ENCODE results near the gene DTNA. TPM values are rescaled to one million over a fixed set of nuclear protein-coding genes. Genes with fewer than 3 reads are reported as not detected.

DTNA gene
- total and polyA plus RNA-seq, 5 donors = 131 to 175 (median 146) TPM

DNA sequence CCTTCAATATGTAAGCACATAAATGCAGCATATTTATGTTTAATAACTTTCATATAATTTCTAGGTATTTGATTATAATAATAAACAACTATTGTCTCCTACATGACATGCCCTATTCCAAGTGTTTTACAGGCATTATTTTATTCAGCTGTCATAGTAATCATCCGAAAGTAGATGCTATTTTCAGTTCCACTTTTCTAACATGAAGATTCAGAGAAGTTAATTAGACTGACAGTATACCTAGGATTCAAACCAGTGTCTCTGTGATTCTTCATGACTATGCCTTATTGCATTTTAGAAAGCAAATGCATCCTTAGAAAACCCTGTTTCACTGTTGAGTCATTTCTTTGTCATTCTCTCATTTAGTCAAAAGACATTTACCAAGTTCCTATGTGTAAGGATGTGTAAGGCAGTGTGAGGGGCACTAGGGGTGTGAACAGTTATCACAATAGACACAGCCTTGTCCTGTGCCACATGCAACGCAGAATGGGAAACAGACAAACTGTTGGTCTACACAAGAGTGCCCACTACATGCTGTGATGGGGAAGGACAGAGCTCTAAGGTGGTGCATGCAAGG lies 79.8 kb downstream of the DTNA start:
- intact Hi-C loops (cut with DNase I) = loop anchor here in 3 of 4 donors (5.0 to 10.0 kb wide), 5 partner anchors 128 to 665 kb away; no protein-coding TSS in a partner anchor
- H3K4me3 ChIP-seq (ENCODE audit: low read length) = no peak overlapping the region
- DNase-seq (no peak), ATAC-seq (no peak)
- 75% methylated on average over 2 of the region's 2 CpGs for WGBS
- no peaks in the 10 kb centered on the region for H3K27me3 ChIP-seq (ENCODE audit: control insufficient read depth, insufficient read depth)
- H3K4me1 ChIP-seq (ENCODE audit: control insufficient read depth, insufficient read depth, low read length) = peaks cover 3% of the 10 kb centered on the region
- H3K27ac ChIP-seq (ENCODE audit: low read length) = no peak overlapping the region
- no peaks in the 10 kb centered on the region for H3K9me3 ChIP-seq (ENCODE audit: control insufficient read depth, low read length)

DNA sequence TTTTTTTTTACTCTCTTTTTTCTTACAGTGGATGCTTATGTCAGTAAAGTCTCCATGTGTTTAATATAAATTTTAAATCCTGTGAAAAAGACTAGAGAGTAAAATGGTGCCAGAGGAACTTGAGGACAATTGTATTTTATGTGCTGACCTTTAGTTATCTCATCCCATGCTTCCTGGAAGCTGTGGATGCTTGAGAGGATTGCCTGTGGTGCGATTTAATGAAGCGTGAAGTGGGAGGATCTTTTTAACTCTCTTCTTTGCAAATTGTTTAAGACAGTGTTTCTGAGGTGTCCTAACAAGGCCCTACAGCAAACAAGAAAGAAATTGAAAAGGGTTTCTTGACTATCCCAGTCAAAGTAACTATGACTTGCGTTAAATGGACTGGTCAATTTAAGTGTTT lies 84.2 kb downstream of the DTNA start:
- H3K4me1 ChIP-seq (ENCODE audit: control insufficient read depth, insufficient read depth, low read length) = peaks cover 3% of the 10 kb centered on the region
- ATAC-seq (peak; percentile 29 to 62), DNase-seq (no peak)
- no peaks in the 10 kb centered on the region for H3K9me3 ChIP-seq (ENCODE audit: control insufficient read depth, low read length)
- H3K27ac ChIP-seq (ENCODE audit: low read length) = no peak overlapping the region
- H3K27me3 ChIP-seq (ENCODE audit: control insufficient read depth, insufficient read depth) = no peaks in the 10 kb centered on the region
- no peak overlapping the region for H3K4me3 ChIP-seq (ENCODE audit: low read length)
- WGBS = 52% methylated on average over 3 of the region's 3 CpGs
- intact Hi-C loops (cut with DNase I) = no loop called here

DNA sequence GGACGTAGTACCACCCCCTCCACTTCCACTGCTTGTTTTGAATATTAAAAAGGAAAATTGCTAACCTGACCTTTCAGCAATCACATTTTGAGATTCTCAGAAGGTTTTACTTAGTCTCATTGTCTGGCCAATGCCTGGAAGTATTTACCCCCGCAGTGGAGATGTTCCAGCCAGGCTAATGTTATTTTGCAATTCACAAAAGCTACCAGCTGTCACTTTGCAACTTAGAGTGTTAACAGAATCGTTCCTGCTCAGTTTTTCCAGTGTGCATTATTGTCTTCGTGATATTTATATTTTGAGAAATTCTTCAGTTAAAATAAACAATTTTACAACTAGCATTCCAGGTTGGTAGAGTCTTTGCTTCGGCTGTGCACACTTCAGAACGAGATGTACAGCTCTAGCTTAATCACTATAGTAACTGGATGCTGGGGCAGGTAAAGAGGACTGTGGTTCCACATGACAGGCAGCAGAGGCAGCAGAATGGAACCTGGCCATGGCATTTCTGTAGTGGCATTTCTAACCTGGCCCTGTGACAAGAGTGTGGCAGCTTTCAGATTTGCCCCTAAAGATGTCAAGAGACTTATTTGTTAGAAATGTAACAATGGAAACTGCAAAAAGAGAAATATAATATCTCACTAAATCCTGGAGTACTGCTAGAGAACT lies 85.1 kb downstream of the DTNA start:
- intact Hi-C loops (cut with DNase I) = no loop called here
- Histone ChIP-seq H3K9me3 (ENCODE audit: control insufficient read depth, low read length) (no peaks in the 10 kb centered on the region), H3K4me1 (ENCODE audit: control insufficient read depth, insufficient read depth, low read length) (peaks cover 3% of the 10 kb centered on the region), H3K4me3 (ENCODE audit: low read length) (no peak overlapping the region), H3K27me3 (ENCODE audit: control insufficient read depth, insufficient read depth) (no peaks in the 10 kb centered on the region), H3K27ac (ENCODE audit: low read length) (no peak overlapping the region)
- DNase-seq (no peak), ATAC-seq (peak; percentile 59 to 67)
- WGBS = 43% methylated on average over 6 of the region's 6 CpGs

DNA sequence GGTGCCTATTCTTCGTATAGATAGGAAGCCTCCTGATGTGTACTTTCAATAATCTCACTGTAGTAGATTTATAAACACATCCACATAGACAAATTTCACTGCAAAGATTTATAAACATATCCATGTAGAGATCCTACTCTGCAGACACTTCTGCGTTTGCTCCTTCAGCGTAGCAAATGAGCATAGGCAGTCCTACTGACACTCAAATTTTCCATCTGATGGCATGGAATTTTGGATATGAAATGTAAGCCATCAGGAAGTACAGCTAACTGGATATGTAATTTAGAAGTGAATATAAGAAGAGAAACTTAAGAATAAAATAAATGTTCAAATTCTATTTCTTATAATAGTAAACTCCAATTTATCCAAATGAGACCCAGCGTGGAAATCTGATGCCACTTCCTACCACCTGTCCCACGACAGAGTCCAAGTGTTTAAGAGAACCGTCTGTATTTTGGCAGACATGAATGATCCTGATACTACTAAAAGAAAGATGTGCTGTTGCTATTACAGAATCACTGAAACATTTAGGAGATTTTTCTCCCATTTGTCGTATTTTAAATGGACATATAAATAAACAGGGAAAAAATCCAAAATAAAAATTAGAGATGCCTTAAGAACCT lies 86.0 kb downstream of the DTNA start:
- intact Hi-C loops (cut with DNase I) = no loop called here
- ATAC-seq = no peak
- H3K4me3 ChIP-seq (ENCODE audit: low read length) = no peak overlapping the region
- no peaks in the 10 kb centered on the region for H3K9me3 ChIP-seq (ENCODE audit: control insufficient read depth, low read length)
- H3K27me3 ChIP-seq (ENCODE audit: control insufficient read depth, insufficient read depth) = no peaks in the 10 kb centered on the region
- DNase-seq = no peak
- no peak overlapping the region for H3K27ac ChIP-seq (ENCODE audit: low read length)
- H3K4me1 ChIP-seq (ENCODE audit: control insufficient read depth, insufficient read depth, low read length) = peaks cover 3% of the 10 kb centered on the region
- 69% methylated on average over 7 of the region's 7 CpGs for WGBS

DNA sequence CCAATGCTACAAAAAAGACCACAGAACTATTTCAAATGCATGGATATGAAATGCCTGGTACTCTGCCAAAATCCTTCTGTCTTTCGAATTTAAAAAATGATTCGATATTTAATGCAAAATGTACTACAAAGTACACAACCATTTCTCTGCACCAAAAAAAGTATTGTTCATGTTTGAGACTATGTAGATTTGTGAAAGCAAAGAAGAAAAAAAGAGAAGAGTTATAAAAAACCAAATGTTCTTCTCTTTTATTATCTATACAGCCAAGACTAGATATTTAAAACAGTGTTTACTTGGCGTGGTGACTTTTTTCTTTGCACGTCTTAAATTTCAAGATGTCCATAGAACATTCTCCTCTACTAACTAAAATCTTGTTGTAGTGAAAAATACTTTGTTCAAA lies 89.2 kb downstream of the DTNA start:
- intact Hi-C loops (cut with DNase I) = no loop called here

DNA sequence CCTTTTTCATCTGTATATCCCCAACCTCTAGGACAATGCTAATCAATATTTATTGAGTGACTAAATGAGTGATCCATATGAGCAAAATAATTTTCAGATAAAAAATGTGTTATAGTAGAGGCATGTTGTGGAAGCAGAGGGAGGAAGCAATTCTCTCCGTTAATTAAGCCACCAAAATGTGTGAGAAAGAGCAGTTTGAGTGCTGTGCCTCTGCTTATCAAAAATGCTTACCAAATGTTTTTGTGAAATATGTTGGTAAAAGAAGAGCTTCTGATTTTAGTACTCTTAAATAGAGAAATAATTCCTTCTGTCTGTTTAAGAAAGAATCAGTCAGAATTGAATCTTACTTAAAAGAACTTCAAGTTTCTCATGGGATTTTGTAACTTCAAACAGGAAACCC lies 90.3 kb downstream of the DTNA start:
- WGBS = 86% methylated on average over 1 of the region's 1 CpG
- Histone ChIP-seq H3K4me1 (ENCODE audit: control insufficient read depth, insufficient read depth, low read length) (no peaks in the 10 kb centered on the region), H3K4me3 (ENCODE audit: low read length) (no peak overlapping the region), H3K27me3 (ENCODE audit: control insufficient read depth, insufficient read depth) (no peaks in the 10 kb centered on the region), H3K27ac (ENCODE audit: low read length) (no peak overlapping the region), H3K9me3 (ENCODE audit: control insufficient read depth, low read length) (no peaks in the 10 kb centered on the region)
- intact Hi-C loops (cut with DNase I) = no loop called here
- DNase-seq (no peak), ATAC-seq (no peak)

More for the DNA sequence above, 89.2 kb downstream of the DTNA start:
- Histone ChIP-seq H3K9me3 (ENCODE audit: control insufficient read depth, low read length) (no peaks in the 10 kb centered on the region), H3K27ac (ENCODE audit: low read length) (no peak overlapping the region), H3K4me3 (ENCODE audit: low read length) (no peak overlapping the region), H3K27me3 (ENCODE audit: control insufficient read depth, insufficient read depth) (no peaks in the 10 kb centered on the region), H3K4me1 (ENCODE audit: control insufficient read depth, insufficient read depth, low read length) (no peaks in the 10 kb centered on the region)
- no peak for DNase-seq
- no peak for ATAC-seq
- 72% methylated on average over 4 of the region's 4 CpGs for WGBS

DNA sequence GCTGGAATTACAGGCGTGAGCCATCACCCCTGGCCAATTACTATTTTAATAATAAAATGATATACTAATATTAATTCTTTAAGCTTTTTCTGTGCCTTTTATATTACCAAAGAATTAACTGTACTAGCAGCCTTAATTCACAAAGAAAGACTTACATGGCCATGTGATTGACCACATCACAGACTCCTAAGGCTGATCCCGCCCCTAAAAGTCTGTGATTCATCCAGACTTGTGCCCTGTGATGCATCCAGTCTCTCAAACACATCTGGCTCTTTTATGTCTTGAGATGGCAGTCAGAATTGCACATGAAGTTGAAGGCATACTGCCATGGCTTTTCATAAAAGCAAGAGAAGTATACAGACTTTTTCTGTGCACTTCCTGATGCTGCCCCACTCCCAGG lies 91.7 kb downstream of the DTNA start:
- Histone ChIP-seq H3K9me3 (ENCODE audit: control insufficient read depth, low read length) (no peaks in the 10 kb centered on the region), H3K4me3 (ENCODE audit: low read length) (no peak overlapping the region), H3K27ac (ENCODE audit: low read length) (no peak overlapping the region), H3K27me3 (ENCODE audit: control insufficient read depth, insufficient read depth) (no peaks in the 10 kb centered on the region), H3K4me1 (ENCODE audit: control insufficient read depth, insufficient read depth, low read length) (no peaks in the 10 kb centered on the region)
- ATAC-seq = no peak
- 89% methylated on average over 2 of the region's 2 CpGs for WGBS
- no peak for DNase-seq
- intact Hi-C loops (cut with DNase I) = no loop called here

DNA sequence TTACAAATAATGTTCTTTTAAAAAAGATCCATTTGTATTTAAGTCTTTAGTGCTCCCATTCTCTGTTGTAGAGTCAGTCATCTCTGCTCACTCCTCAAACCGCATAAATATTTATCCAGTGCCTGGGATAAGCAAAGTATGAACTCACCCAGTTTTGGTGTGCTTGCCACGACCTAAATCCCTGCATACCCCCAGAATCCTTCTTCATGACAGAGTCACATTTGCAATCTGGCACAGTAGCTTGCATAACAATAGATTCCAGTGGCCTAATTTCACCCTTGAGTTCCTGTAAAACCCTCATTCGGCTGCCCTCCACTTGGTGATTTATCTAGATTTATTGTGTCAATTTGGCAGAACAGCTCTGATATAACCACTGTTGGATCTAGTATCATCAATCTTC lies 92.9 kb downstream of the DTNA start:
- DNase-seq = no peak
- no peak for ATAC-seq
- intact Hi-C loops (cut with DNase I) = no loop called here
- WGBS = 52% methylated on average over 3 of the region's 3 CpGs
- Histone ChIP-seq H3K4me1 (ENCODE audit: control insufficient read depth, insufficient read depth, low read length) (no peaks in the 10 kb centered on the region), H3K4me3 (ENCODE audit: low read length) (no peak overlapping the region), H3K27ac (ENCODE audit: low read length) (no peak overlapping the region), H3K9me3 (ENCODE audit: control insufficient read depth, low read length) (no peaks in the 10 kb centered on the region), H3K27me3 (ENCODE audit: control insufficient read depth, insufficient read depth) (no peaks in the 10 kb centered on the region)

DNA sequence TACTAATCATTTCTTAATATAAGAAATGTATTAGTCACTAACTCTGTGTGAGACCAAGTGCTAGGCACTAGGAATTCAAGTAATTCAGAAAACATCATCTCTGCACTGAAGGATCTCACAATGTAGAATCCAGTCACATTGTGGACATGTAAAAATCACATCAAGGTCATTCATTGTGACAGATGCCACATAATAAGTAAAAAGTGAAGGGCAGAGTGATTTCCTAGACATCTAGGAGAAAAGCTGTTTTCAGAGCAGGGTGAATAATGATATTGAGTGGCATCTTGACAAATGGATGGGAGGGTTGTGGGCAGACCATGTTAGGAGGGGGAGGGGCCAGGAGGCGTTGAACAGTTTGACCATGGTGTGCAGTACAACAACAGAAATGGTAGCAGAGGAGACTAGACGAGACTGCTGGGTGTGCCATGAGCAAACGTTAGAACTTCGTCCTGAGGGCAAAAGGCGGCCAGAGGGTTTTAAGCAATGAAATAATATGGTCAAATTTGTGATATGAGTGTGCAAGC lies 93.8 kb downstream of the DTNA start:
- no peaks in the 10 kb centered on the region for H3K4me1 ChIP-seq (ENCODE audit: control insufficient read depth, insufficient read depth, low read length)
- H3K27me3 ChIP-seq (ENCODE audit: control insufficient read depth, insufficient read depth) = no peaks in the 10 kb centered on the region
- no peak overlapping the region for H3K4me3 ChIP-seq (ENCODE audit: low read length)
- H3K27ac ChIP-seq (ENCODE audit: low read length) = no peak overlapping the region
- DNase-seq = no peak
- WGBS = 88% methylated on average over 5 of the region's 5 CpGs
- ATAC-seq = no peak
- H3K9me3 ChIP-seq (ENCODE audit: control insufficient read depth, low read length) = no peaks in the 10 kb centered on the region
- intact Hi-C loops (cut with DNase I) = no loop called here

DNA sequence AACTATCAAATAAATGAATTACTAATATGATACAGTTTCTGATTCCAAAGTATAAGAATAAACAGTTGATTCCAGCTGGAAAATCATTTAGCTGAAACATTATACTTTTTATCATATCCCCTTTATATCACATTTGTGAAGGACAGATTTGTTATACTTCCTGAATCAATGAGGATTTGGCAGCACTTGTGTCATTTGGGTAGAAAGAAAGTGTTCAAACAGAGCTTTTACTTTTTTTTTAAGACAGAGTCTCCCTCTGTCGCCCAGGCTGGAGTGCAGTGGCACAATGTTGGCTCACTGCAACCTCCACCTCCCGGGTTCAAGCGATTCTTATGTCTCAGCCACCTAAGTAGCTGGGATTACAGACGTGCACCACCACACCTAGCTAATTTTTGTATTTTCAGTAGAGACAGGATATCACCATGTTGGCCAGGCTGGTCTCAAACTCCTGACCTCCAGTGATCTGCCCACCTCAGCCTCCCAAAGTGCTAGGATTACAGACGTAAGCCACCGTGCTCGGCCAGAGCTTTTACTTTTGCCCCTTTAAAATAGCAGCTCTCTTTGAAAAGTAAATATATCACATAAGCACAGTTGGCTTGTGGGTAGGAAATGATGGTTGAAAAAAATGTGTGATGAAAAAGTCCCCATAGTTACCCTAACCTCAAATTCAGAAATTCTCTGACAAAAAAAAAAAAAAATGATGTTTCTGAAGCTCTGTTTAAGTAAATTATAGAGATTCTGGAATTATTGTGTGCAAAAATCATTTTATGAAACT lies 95.2 kb downstream of the DTNA start:
- Histone ChIP-seq H3K9me3 (ENCODE audit: control insufficient read depth, low read length) (no peaks in the 10 kb centered on the region), H3K27me3 (ENCODE audit: control insufficient read depth, insufficient read depth) (no peaks in the 10 kb centered on the region), H3K4me3 (ENCODE audit: low read length) (no peak overlapping the region), H3K4me1 (ENCODE audit: control insufficient read depth, insufficient read depth, low read length) (no peaks in the 10 kb centered on the region), H3K27ac (ENCODE audit: low read length) (no peak overlapping the region)
- DNase-seq = no peak
- intact Hi-C loops (cut with DNase I) = no loop called here
- no peak for ATAC-seq
- 75% methylated on average over 7 of the region's 7 CpGs for WGBS

DNA sequence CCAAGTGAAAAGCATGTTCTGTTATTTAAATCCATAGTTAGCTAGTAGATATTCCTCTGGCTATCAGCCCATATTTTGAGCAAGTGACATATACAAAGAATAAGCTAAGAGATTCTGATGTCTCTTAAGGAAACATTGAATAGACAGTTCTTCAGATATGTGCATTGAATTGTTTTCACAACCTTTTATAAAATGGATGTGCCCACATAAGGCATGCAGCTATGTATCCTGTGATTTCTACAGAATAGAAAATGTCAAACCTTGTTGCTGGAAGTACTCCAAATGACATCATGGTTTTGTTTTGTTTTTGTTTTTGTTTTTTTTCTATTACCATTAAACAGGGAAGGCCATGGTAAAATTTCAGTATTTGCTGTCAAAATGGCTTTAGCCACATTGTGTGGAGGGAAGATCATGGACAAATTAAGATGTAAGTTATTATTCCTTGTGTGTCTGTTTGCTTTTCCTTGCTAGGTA lies 95.8 kb downstream of the DTNA start:
- Histone ChIP-seq H3K4me3 (ENCODE audit: low read length) (no peak overlapping the region), H3K4me1 (ENCODE audit: control insufficient read depth, insufficient read depth, low read length) (no peaks in the 10 kb centered on the region), H3K27ac (ENCODE audit: low read length) (no peak overlapping the region), H3K27me3 (ENCODE audit: control insufficient read depth, insufficient read depth) (no peaks in the 10 kb centered on the region), H3K9me3 (ENCODE audit: control insufficient read depth, low read length) (no peaks in the 10 kb centered on the region)
- intact Hi-C loops (cut with DNase I) = no loop called here
- ATAC-seq (no peak), DNase-seq (no peak)
